Testis (tissue), 2 donors: ENCODE data around the gene BABAM2.

Source experiments
- POLR2A ChIP-seq: fragments of 450-650 bp; IDR thresholded peaks from one replicate; pipeline ENCODE4 v1.6.1; 2017; ENCODE audit warnings: antibody characterized with exemption, mild to moderate bottlenecking, moderate library complexity
- TF ChIP-seq, protein P1 (sequence below), 3 experiments: fragments of 450-650 bp in 2 of 3; fragments of 200-600 bp in 1 of 3; sonication (generic) in 1 of 3; IDR thresholded peaks; one replicate each; pipeline ENCODE4 v1.5.1; 2016 to 2019; ENCODE audit warnings: antibody characterized with exemption in 3 of 3, mild to moderate bottlenecking in 2 of 3, moderate library complexity in 1 of 3

- TF ChIP-seq, protein P1, sequence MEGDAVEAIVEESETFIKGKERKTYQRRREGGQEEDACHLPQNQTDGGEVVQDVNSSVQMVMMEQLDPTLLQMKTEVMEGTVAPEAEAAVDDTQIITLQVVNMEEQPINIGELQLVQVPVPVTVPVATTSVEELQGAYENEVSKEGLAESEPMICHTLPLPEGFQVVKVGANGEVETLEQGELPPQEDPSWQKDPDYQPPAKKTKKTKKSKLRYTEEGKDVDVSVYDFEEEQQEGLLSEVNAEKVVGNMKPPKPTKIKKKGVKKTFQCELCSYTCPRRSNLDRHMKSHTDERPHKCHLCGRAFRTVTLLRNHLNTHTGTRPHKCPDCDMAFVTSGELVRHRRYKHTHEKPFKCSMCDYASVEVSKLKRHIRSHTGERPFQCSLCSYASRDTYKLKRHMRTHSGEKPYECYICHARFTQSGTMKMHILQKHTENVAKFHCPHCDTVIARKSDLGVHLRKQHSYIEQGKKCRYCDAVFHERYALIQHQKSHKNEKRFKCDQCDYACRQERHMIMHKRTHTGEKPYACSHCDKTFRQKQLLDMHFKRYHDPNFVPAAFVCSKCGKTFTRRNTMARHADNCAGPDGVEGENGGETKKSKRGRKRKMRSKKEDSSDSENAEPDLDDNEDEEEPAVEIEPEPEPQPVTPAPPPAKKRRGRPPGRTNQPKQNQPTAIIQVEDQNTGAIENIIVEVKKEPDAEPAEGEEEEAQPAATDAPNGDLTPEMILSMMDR (IDR thresholded peaks at IDR 0.05) = no peak
- no peak for TF ChIP-seq POLR2A
These were observed 447.7 kb downstream of the BABAM2 start for GRCh38 chr2:28338046-28338817.
